Measurements from ENCODE around the gene PDK4.

GRCh38 chr7:95601316-95601715, 5.0 kb upstream of the PDK4 start:
- TF ChIP-seq, protein P1, sequence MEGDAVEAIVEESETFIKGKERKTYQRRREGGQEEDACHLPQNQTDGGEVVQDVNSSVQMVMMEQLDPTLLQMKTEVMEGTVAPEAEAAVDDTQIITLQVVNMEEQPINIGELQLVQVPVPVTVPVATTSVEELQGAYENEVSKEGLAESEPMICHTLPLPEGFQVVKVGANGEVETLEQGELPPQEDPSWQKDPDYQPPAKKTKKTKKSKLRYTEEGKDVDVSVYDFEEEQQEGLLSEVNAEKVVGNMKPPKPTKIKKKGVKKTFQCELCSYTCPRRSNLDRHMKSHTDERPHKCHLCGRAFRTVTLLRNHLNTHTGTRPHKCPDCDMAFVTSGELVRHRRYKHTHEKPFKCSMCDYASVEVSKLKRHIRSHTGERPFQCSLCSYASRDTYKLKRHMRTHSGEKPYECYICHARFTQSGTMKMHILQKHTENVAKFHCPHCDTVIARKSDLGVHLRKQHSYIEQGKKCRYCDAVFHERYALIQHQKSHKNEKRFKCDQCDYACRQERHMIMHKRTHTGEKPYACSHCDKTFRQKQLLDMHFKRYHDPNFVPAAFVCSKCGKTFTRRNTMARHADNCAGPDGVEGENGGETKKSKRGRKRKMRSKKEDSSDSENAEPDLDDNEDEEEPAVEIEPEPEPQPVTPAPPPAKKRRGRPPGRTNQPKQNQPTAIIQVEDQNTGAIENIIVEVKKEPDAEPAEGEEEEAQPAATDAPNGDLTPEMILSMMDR (IDR thresholded peaks at IDR 0.05 in 2 of 3, conservative IDR thresholded peaks at IDR 0.05 in 1 of 3; ENCODE audit: insufficient read depth in 2 of 3, low read depth in 1 of 3, low read length in 3 of 3) = no peak
- TF ChIP-seq CHD7 (IDR thresholded peaks at IDR 0.05; ENCODE audit: low read depth, low read length) = no peak
- no peak for TF ChIP-seq TEAD2 (tag; IDR thresholded peaks at IDR 0.05)

All from K562 (cell line).